Thymus (tissue), 11 donors: ENCODE measurements around the gene ADAMTS9. TPM values are rescaled to one million over a fixed set of nuclear protein-coding genes. Genes with fewer than 3 reads are reported as not detected.

Source experiments
- DNase-seq, 9 donors: peaks; one replicate each; pipeline ENCODE4 v3.0.0-alpha.2; 2013; ENCODE audit warnings: low spot score in 9 of 9, low read depth in 6 of 9, missing footprints in 1 of 9
- H3K27ac ChIP-seq, 2 donors: one replicate each; pipeline ENCODE4 v1.5.1; 2013; ENCODE audit warnings: control low read depth in 1 of 2, low read depth in 1 of 2, low read length in 1 of 2, mild to moderate bottlenecking in 1 of 2, moderate library complexity in 1 of 2
- H3K27me3 ChIP-seq, 2 donors: one replicate each; pipeline ENCODE4 v1.5.1; 2013; ENCODE audit warnings: low read length in 1 of 2; ENCODE audit not compliant: control insufficient read depth in 2 of 2, insufficient read depth in 1 of 2
- H3K36me3 ChIP-seq, 2 donors: one replicate each; pipeline ENCODE4 v1.5.1; 2013; ENCODE audit warnings: low read length in 1 of 2, mild to moderate bottlenecking in 1 of 2, moderate library complexity in 1 of 2; ENCODE audit not compliant: control insufficient read depth in 2 of 2, insufficient read depth in 2 of 2
- H3K4me1 ChIP-seq, 2 donors: one replicate each; pipeline ENCODE4 v1.5.1; 2013; ENCODE audit warnings: low read length in 2 of 2; ENCODE audit not compliant: control insufficient read depth in 2 of 2, insufficient read depth in 2 of 2
- H3K4me3 ChIP-seq, 2 donors: one replicate each; pipeline ENCODE4 v1.5.1; 2013; ENCODE audit warnings: low read length in 2 of 2, control low read depth in 1 of 2, mild to moderate bottlenecking in 1 of 2
- H3K9me3 ChIP-seq, 2 donors: one replicate each; pipeline ENCODE4 v1.5.1; 2013; ENCODE audit warnings: low read length in 1 of 2, mild to moderate bottlenecking in 1 of 2; ENCODE audit not compliant: control insufficient read depth in 2 of 2, insufficient read depth in 1 of 2
- WGBS: extraction: QIAGEN DNeasy Blood & Tissue Kit; methylation state at CpG from one replicate; pipeline ENCODE4 v1.1.7; 2013; 5-methylcytosine and 5-hydroxymethylcytosine counted together
- polyA plus RNA-seq: library from polyadenylated mRNA; stranded (reverse); fragments of 200-250 nt; gene quantifications from one replicate; pipeline ENCODE4 v1.2.3, GENCODE V29; 2013
- total RNA-seq: library from RNA; stranded (reverse); fragments of 120-200 nt; gene quantifications from one replicate; pipeline ENCODE4 v1.2.4, GENCODE V29; 2013
- donor health status: healthy.

The ADAMTS9 gene
- total and polyA plus RNA-seq, 2 donors = 3.7 to 8.0 TPM

GRCh38 chr3:64563751-64564150 is 124.0 kb downstream of the ADAMTS9 start:
- no peak overlapping the region for H3K4me3 ChIP-seq
- no peaks in the 10 kb centered on the region for H3K36me3 ChIP-seq
- H3K9me3 ChIP-seq = no peaks in the 10 kb centered on the region
- no peak for DNase-seq
- no peak overlapping the region for H3K27ac ChIP-seq
- WGBS = 75% methylated on average over 3 of the region's 3 CpGs
- no peaks in the 10 kb centered on the region for H3K27me3 ChIP-seq
- no peaks in the 10 kb centered on the region for H3K4me1 ChIP-seq

DNA sequence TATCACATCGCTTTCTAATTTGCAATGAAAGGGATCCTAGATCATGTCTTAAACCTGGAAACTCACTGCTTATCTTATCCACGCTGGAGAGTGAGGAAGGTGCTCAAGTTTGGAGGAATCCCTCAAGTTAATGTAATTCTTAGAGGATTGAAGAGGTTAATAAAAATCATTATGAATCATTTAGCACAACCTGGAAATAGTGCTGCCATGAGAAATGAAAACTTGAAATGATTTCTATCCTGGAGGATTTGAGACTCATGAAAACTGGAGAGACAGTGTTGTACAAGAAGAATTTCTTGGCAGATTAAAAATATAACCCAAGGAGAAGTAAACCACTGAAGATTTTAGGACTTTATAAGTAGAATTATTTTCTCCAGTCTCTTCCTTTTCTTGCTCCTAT is 125.9 kb downstream of the ADAMTS9 start:
- no peak for DNase-seq
- H3K27me3 ChIP-seq = no peaks in the 10 kb centered on the region
- no peak overlapping the region for H3K27ac ChIP-seq
- H3K36me3 ChIP-seq = no peaks in the 10 kb centered on the region
- no peak overlapping the region for H3K4me3 ChIP-seq
- WGBS = 92% methylated on average over 2 of the region's 2 CpGs
- no peaks in the 10 kb centered on the region for H3K9me3 ChIP-seq
- H3K4me1 ChIP-seq = no peaks in the 10 kb centered on the region

DNA sequence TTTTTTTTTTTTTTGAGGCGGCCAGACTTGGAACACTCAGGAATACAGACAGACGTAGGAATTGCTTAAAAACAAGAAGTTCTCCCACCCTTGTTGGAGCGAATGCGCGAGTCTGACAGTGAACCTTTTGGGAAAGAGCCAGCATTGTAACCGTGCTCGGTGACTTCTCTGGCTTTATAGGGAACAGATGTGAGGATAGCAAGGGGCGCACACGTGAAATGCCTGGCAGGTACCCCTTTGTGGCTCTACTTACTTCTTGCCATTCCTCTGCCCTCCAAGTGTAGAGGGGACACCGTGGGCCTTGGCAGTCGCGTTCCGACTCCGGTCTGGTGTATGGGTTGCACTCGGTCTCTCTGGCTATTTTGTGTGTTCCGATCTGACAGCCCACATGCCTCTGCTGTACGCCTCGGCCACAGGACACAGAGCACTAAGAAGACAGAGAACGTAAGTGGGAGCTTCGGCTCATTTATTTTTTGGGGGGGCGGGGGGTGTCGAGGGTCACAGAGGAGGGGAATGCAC is 126.4 kb downstream of the ADAMTS9 start:
- H3K4me3 ChIP-seq = no peak overlapping the region
- WGBS = 95% methylated on average over 22 of the region's 22 CpGs
- H3K36me3 ChIP-seq = no peaks in the 10 kb centered on the region
- no peaks in the 10 kb centered on the region for H3K4me1 ChIP-seq
- no peaks in the 10 kb centered on the region for H3K27me3 ChIP-seq
- H3K9me3 ChIP-seq = no peaks in the 10 kb centered on the region
- DNase-seq = no peak
- no peak overlapping the region for H3K27ac ChIP-seq

DNA sequence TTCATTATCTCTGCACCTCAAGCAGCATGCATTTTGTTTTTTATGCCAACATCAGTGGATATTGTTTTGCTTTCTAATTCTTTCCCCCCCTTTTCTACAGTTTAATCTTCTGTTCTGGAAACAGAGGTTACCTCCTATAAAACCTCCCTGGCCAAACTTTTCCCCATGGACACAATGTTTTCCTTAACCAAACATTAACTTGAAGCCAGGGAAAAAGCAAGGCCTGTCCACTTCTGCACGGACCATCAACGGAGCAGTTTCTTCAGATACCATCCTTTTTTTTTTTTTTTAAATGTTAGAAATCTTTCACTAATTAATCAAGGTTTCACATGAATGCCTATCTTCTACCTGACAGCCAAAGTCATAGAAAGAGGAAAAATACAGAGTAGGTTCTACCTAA is 127.0 kb downstream of the ADAMTS9 start:
- H3K36me3 ChIP-seq = no peaks in the 10 kb centered on the region
- no peaks in the 10 kb centered on the region for H3K27me3 ChIP-seq
- no peak for DNase-seq
- H3K9me3 ChIP-seq = no peaks in the 10 kb centered on the region
- H3K4me1 ChIP-seq = no peaks in the 10 kb centered on the region
- H3K27ac ChIP-seq = no peak overlapping the region
- WGBS = 92% methylated on average over 2 of the region's 2 CpGs
- no peak overlapping the region for H3K4me3 ChIP-seq

GRCh38 chr3:64559588-64559987 is 128.2 kb downstream of the ADAMTS9 start:
- no peak for DNase-seq
- H3K27ac ChIP-seq = no peak overlapping the region

GRCh38 chr3:64556046-64556445 is 131.8 kb downstream of the ADAMTS9 start:
- no peaks in the 10 kb centered on the region for H3K27me3 ChIP-seq
- H3K4me3 ChIP-seq = no peak overlapping the region
- no peaks in the 10 kb centered on the region for H3K4me1 ChIP-seq
- no peaks in the 10 kb centered on the region for H3K36me3 ChIP-seq
- DNase-seq = no peak
- H3K9me3 ChIP-seq = no peaks in the 10 kb centered on the region
- WGBS = 98% methylated on average over 3 of the region's 3 CpGs
- H3K27ac ChIP-seq = no peak overlapping the region

More at GRCh38 chr3:64559588-64559987, 128.2 kb downstream of the ADAMTS9 start:
- no peaks in the 10 kb centered on the region for H3K36me3 ChIP-seq
- H3K4me1 ChIP-seq = no peaks in the 10 kb centered on the region
- H3K4me3 ChIP-seq = no peak overlapping the region
- no peaks in the 10 kb centered on the region for H3K9me3 ChIP-seq
- WGBS = 97% methylated on average over 7 of the region's 7 CpGs
- no peaks in the 10 kb centered on the region for H3K27me3 ChIP-seq

DNA sequence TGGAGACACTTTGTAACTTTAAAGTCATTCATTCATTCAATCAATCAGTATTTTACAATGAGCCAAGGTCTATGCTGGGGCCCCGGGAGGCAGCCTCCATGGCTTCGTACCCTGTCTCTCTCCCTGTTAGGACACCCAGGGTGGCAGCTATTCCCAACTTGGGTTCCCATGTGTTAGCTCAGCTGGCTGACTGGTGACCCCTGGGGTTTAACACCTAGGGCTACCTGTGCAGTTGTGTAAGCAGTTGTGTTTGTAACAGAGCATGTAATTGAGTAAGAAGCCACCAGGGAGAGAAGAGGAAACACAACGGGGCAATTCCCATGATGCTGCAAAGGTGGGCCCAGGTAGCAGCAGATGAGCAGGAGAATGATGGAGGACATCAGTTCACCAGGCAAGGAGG is 132.4 kb downstream of the ADAMTS9 start:
- Histone ChIP-seq H3K4me3 (no peak overlapping the region), H3K27me3 (no peaks in the 10 kb centered on the region), H3K27ac (no peak overlapping the region), H3K36me3 (no peaks in the 10 kb centered on the region), H3K9me3 (no peaks in the 10 kb centered on the region), H3K4me1 (no peaks in the 10 kb centered on the region)
- DNase-seq = no peak
- 94% methylated on average over 3 of the region's 3 CpGs for WGBS

DNA sequence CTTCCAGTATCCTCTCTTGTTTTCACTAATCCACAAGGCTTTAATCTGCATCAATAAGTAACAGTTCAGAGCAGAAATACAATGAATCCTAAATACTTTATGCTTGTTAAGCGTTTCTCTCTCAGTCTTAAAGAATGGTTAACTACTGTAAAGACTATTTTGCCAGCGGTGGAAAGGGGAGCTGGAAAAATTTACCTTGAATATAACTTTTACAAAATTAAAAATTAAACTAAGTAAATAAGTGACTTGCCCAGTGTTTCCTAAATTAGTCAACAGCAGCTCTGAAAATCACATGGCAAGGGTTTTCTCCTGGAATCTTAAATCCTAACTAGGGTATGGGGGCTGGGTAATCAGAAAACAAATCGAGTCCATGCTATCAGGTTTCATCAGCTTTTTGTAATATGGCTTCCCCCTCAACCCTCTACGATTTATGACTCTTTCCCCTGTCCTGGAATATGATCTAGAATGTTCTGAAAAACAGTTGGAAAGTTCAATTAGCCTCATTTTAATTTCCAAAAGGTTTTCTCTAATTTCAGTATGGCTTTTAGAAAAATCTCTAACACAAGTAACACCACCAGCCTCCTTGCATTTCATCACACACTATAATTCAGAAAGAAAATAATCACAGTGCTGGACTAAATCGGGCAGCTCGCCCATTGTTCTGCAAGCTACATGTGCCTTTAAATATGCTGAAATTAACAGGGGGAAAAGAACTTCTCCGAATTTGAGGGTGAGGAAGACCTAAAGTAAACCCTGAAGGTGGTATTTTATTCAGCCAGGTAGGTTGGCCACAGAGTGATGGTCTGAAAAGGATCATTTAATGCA is 133.5 kb downstream of the ADAMTS9 start:
- Histone ChIP-seq H3K27me3 (no peaks in the 10 kb centered on the region), H3K4me1 (no peaks in the 10 kb centered on the region), H3K27ac (no peak overlapping the region), H3K4me3 (no peak overlapping the region), H3K36me3 (no peaks in the 10 kb centered on the region), H3K9me3 (no peaks in the 10 kb centered on the region)
- DNase-seq = no peak
- 76% methylated on average over 7 of the region's 7 CpGs for WGBS

DNA sequence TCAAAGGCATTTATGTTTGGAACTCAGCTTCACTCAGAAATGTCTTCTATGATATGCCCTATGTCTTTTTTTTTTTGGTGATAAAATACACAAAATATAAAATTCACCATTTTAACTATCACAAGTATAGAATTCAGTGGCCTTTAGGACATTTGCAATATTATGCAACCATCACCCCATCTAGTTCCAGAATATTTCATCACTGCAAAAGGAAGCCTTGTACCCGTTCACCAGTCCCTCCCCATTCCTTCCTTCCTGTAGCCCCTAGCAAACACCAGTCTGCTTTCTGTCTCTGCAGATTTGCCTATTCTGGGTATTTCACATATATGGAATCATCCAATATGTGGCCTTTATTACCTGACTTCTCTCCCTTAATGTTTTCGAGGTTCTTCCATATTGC is 134.8 kb downstream of the ADAMTS9 start:
- no peak for DNase-seq
- 58% methylated on average over 2 of the region's 2 CpGs for WGBS

More for the DNA sequence above, 134.8 kb downstream of the ADAMTS9 start:
- Histone ChIP-seq H3K4me3 (no peak overlapping the region), H3K36me3 (no peaks in the 10 kb centered on the region), H3K9me3 (no peaks in the 10 kb centered on the region), H3K27me3 (no peaks in the 10 kb centered on the region), H3K27ac (no peak overlapping the region), H3K4me1 (no peaks in the 10 kb centered on the region)
